ENCODE measurements around the gene ZNF268. TPM values are rescaled to one million over a fixed set of nuclear protein-coding genes. Genes with fewer than 3 reads are reported as not detected.

The ZNF268 gene
- total RNA-seq, 1 experiment from 2014 or later = 38.2 TPM

- Mint-ChIP-seq H3K4me1 (no peaks in the 10 kb centered on the region), H3K9me3 (peaks cover 78% of the 10 kb centered on the region in 2 experiments), H3K27ac (no peak overlapping the region), H3K36me3 (ENCODE audit: insufficient read depth in 1 of 3, low read depth in 3 of 3) (peaks cover 14 to 34% (median 23%) of the 10 kb centered on the region in 3 experiments), H3K4me3 (no peak overlapping the region), H3K27me3 (ENCODE audit: low read depth) (peaks cover 1% of the 10 kb centered on the region)
- Histone ChIP-seq H3K27ac (ENCODE audit: insufficient read length, low read depth, low read length) (no peak overlapping the region), H2AK5ac (ENCODE audit: insufficient read length, low read length) (no peak overlapping the region), H3K18ac (ENCODE audit: insufficient read length, low read depth, low read length) (no peak overlapping the region), H4K91ac (ENCODE audit: insufficient read length, low read depth, low read length) (no peak overlapping the region), H3K23me2 (ENCODE audit: insufficient read length, low read depth, low read length, poor library complexity, severe bottlenecking) (no peaks in the 10 kb centered on the region), H2BK120ac (ENCODE audit: low read depth, low read length, poor library complexity, severe bottlenecking) (no peak overlapping the region), H3K79me2 (ENCODE audit: insufficient read depth, low read length) (no peaks in the 10 kb centered on the region), H3K27me3 (ENCODE audit: insufficient read depth, low read length) (no peaks in the 10 kb centered on the region), H2BK20ac (ENCODE audit: low read depth, low read length, poor library complexity, severe bottlenecking) (no peak overlapping the region), H3K79me1 (ENCODE audit: insufficient read depth, low read depth, low read length, poor library complexity, severe bottlenecking) (no peaks in the 10 kb centered on the region), H2BK12ac (ENCODE audit: insufficient read length, low read depth, low read length) (no peak overlapping the region), H3K9me3 (ENCODE audit: control insufficient read depth, low read depth, low read length) (peaks cover 85% of the 10 kb centered on the region), H2BK15ac (ENCODE audit: low read depth, low read length) (no peak overlapping the region), H4K5ac (ENCODE audit: insufficient read length, low read depth, low read length) (no peak overlapping the region), H3K56ac (ENCODE audit: insufficient read length, low read depth, low read length) (no peak overlapping the region), H3K9ac (ENCODE audit: extremely low read depth, insufficient read length, low read length) (no peak overlapping the region), H4K20me1 (ENCODE audit: control insufficient read depth, insufficient read depth, insufficient read length) (no peaks in the 10 kb centered on the region), H3K4ac (ENCODE audit: low read depth, low read length) (no peak overlapping the region), H3T11ph (ENCODE audit: low read length) (no peak overlapping the region), H4K8ac (replicated peaks; ENCODE audit: insufficient read length, low read depth, low read length) (no peak overlapping the region), H2AFZ (ENCODE audit: low read length) (no peak overlapping the region), H3K4me1 (ENCODE audit: insufficient read depth, low read length) (no peaks in the 10 kb centered on the region), H3K14ac (ENCODE audit: insufficient read depth, low read length) (no peak overlapping the region), H3K4me2 (ENCODE audit: insufficient read depth, insufficient read length, low read length) (no peak overlapping the region), H2BK5ac (ENCODE audit: insufficient read length, low read length) (no peak overlapping the region), H3K23ac (ENCODE audit: insufficient read length, low read depth, low read length) (no peak overlapping the region)
- DNase-seq = no peak
- TF ChIP-seq CTCF (conservative IDR thresholded peaks at IDR 0.05) = no peak
- no CpG with 5 or more reads among the region's 44 CpGs for WGBS (ENCODE audit: extremely low coverage, insufficient read length, low lambda C conversion rate)
Observed at GRCh38 chr12:133236144-133236543, 54.8 kb downstream of the ZNF268 start.
